SJSA1 (cell line): ENCODE data around the gene PORCN. TPM values are rescaled to one million over a fixed set of nuclear protein-coding genes. Genes with fewer than 3 reads are reported as not detected.

Experiments
- DNase-seq, 2 experiments: peaks; one replicate each; pipeline ENCODE4 v3.0.0-alpha.2; 2015 to 2020; ENCODE audit warnings: low spot score in 2 of 2, low read depth in 1 of 2
- H3K27ac ChIP-seq: fragments of 250-450 bp; sonication (Bioruptor Pico); 2 replicates; pipeline ENCODE4 v1.5.1; 2020; ENCODE audit warnings: mild to moderate bottlenecking, moderate library complexity
- H3K27me3 ChIP-seq: fragments of 250-450 bp; sonication (Bioruptor Pico); replicated peaks from 2 replicates; pipeline ENCODE4 v1.5.1; 2020; ENCODE audit warnings: mild to moderate bottlenecking, moderate library complexity
- H3K36me3 ChIP-seq: fragments of 250-450 bp; sonication (Bioruptor Pico); 2 replicates; pipeline ENCODE4 v1.5.1; 2020; ENCODE audit warnings: mild to moderate bottlenecking
- H3K4me1 ChIP-seq: fragments of 250-450 bp; sonication (Bioruptor Pico); replicated peaks from 2 replicates; pipeline ENCODE4 v1.6.1; 2021; ENCODE audit warnings: mild to moderate bottlenecking
- H3K4me3 ChIP-seq: fragments of 250-450 bp; sonication (Bioruptor Pico); 2 replicates; pipeline ENCODE4 v1.5.1; 2020; ENCODE audit warnings: mild to moderate bottlenecking
- H3K9me3 ChIP-seq: fragments of 250-450 bp; sonication (Bioruptor Pico); replicated peaks from 2 replicates; pipeline ENCODE4 v1.5.1; 2020; ENCODE audit warnings: mild to moderate bottlenecking
- total RNA-seq: library from RNA; depleted of rRNA; stranded (reverse); fragments of >200 nt; shearing (Covaris generic); gene quantifications from 2 replicates; pipeline ENCODE4 v1.2.3, GENCODE V29; 2014; rRNA removed

The PORCN gene
- 13.3 and 25.2 TPM in 2 replicates for total RNA-seq

DNA sequence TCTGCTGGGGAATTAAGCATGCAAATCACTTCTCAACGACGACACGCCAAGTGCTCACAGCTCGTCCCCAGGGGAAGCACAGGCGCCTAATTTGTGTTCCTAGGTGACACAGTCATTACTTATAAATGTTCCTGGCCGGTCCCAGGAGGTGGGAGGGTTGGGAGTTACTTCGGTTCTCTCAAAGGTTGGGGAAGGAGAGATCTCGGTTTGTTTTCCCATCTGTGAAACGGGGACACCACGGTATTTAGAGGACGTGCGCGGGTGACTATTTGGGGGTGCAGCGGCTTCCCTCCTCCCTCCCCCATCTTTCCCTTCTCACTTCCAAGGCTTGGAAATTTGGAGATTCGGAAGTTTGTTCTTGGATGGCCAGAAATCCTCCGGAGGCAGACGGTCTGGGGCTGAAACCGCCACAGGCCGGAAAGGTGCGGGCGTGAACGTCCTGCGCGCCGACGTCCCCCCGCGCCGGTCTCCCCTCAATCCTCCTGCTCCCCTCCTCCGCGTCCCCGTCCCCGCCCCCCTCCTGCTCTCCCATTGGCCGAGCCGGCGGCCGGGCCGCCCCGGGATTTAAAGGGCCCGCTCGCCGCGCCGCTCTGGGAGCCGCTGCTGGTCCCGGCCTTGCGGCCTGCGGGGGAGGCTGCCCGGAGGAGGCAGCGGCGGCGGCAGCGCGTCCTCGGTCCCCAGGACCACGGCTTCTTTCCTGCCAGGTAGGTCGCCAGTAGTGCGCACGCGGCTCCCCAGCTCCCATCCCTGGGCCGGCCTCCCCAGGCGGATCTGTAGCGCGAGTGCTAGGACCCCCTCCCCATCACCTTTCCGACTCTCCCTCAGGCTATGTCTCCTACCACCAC is at the start of gene PORCN:
Gene PORCN (plus strand): TSS at position 593 of the 845 bp plus-strand sequence. CDS start 829 bp downstream, outside the sequence.
- DNase-seq, result peak in 1 of 2 experiments; percentile 73
- Histone ChIP-seq H3K27ac (peak within 1 kb of the TSS; percentile 62), H3K27me3 (no peaks in the 10 kb centered on the region), H3K4me1 (peaks cover 4% of the 10 kb centered on the region), H3K36me3 (no peaks in the 10 kb centered on the region), H3K4me3 (peak within 1 kb of the TSS; percentile 65), H3K9me3 (no peaks in the 10 kb centered on the region)

DNA sequence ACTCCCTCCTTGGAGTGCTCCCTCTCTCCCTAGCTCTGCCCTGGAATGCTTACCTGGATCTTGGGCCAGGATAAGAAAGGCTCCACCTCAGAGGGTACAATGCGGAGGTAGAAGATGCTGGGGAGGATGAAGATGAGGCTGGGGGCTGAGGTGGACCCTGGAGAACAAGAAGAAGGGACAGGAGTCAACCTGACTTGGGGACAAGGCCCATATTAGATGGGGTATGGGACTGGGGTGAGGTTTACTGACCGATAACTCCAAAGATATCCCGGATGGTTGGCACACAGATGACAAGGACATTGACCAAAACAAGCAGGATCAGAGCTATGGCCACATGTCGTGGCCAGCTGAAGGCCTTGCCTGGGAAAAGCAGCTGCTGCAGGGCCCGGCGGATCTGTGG is 49.3 kb upstream of the PORCN start:
- H3K36me3 ChIP-seq, result no peaks in the 10 kb centered on the region
- no peaks in the 10 kb centered on the region for H3K9me3 ChIP-seq
- no peak overlapping the region for H3K4me3 ChIP-seq
- no peaks in the 10 kb centered on the region for H3K4me1 ChIP-seq
- DNase-seq, result no peak
- H3K27ac ChIP-seq, result no peak overlapping the region
- H3K27me3 ChIP-seq, result no peaks in the 10 kb centered on the region

DNA sequence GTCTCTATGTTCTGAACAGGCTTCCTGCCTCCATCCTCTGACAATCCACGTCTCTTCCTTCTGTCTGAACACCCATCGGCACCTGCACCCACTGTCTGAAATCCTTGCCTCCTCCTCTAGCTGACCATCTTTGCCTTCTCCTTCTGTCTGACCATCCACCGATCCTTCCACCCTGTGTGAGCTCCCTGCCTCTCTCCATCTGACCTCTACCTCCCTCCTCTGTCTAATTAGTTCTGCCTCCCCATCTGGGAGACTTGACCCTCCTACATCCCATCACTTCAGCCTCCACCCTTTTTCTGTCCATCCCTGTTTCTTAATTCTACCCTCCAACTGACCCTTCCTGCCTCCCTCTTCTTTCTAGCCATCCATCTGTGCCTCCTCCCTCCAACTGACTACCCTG is 48.8 kb upstream of the PORCN start:
- Histone ChIP-seq H3K9me3 (no peaks in the 10 kb centered on the region), H3K36me3 (no peaks in the 10 kb centered on the region), H3K4me3 (no peak overlapping the region), H3K27me3 (no peaks in the 10 kb centered on the region), H3K4me1 (peaks cover 2% of the 10 kb centered on the region; the same call in 1 of the 2 replicates), H3K27ac (no peak overlapping the region)
- no peak for DNase-seq

DNA sequence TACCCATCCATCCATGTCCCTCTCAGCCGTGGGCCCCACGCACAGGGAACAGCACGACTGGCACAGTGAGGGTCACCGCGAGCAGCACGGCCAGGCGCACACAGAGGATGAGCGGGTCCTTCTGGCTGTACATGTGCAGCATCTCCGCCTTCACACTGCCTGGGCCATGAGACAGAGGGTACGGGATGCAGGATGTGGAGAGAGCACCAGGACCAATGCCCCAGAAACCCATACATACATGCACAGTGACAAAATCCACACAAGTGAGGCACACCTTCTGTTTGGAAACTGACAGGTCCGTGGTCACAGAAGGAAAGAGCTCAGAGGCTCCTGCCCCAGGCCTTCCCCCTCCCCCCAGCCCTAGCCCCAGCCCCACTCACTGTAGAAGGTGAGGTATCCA is 48.2 kb upstream of the PORCN start:
- H3K36me3 ChIP-seq, result no peaks in the 10 kb centered on the region
- no peaks in the 10 kb centered on the region for H3K9me3 ChIP-seq
- H3K4me1 ChIP-seq, result peaks cover 8% of the 10 kb centered on the region; the same call in 1 of the 2 replicates
- no peak overlapping the region for H3K4me3 ChIP-seq
- H3K27me3 ChIP-seq, result no peaks in the 10 kb centered on the region
- no peak for DNase-seq
- no peak overlapping the region for H3K27ac ChIP-seq

DNA sequence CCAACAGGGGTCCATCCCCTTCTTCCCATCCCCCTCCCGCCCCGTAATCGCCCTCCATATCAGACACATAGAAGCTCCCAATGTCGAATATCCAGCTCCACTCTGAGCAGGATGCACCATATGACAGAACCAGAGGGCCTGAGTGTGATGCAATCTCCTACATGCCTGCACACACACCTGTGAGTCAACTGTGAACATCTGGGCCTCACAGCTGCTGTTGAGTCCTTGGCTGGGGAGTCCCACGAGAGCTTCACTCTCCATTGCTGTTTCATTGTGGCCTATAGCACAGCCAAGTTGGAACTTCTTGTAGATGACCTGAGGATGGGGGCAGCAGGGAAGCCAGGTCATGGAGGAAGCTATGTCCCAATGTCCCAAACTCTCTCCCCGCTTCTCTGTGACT is 47.0 kb upstream of the PORCN start:
- no peak for DNase-seq
- H3K36me3 ChIP-seq, result no peaks in the 10 kb centered on the region
- no peaks in the 10 kb centered on the region for H3K27me3 ChIP-seq
- H3K27ac ChIP-seq, result no peak overlapping the region
- no peaks in the 10 kb centered on the region for H3K9me3 ChIP-seq
- peaks cover 9% of the 10 kb centered on the region; the same call in 1 of the 2 replicates for H3K4me1 ChIP-seq
- no peak overlapping the region for H3K4me3 ChIP-seq

DNA sequence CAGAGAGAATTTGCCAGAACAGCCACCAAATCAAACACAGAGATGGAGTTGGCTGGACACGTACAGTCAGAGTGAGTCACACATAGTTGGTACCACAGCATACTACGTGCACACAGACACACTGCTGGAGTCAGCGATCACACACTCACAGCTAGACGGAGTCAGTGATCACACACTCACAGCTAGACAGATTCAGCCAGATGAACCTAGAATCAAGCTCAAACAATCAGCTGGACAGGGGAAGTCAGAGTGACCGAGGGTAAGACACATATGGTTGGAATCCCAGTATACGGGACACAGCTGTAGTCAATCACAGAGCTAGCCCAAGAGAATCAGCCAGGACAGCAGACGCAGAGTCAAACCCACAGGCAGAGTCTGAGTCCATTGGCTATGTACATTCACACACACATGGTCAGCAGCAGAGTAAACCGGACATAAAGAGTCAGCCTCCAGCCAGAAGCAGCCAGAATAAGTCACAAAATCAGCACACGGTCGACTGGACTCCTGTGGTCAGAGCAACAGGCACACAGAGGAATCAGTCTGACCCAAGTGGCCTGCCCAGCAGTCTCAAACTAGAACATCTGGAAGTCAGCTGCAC is 43.4 kb upstream of the PORCN start:
- Histone ChIP-seq H3K4me1 (peaks cover 9% of the 10 kb centered on the region; the same call in 1 of the 2 replicates), H3K27ac (no peak overlapping the region), H3K27me3 (no peaks in the 10 kb centered on the region), H3K9me3 (no peaks in the 10 kb centered on the region), H3K4me3 (no peak overlapping the region), H3K36me3 (no peaks in the 10 kb centered on the region)
- peak in 1 of 2 experiments; percentile 21 for DNase-seq

DNA sequence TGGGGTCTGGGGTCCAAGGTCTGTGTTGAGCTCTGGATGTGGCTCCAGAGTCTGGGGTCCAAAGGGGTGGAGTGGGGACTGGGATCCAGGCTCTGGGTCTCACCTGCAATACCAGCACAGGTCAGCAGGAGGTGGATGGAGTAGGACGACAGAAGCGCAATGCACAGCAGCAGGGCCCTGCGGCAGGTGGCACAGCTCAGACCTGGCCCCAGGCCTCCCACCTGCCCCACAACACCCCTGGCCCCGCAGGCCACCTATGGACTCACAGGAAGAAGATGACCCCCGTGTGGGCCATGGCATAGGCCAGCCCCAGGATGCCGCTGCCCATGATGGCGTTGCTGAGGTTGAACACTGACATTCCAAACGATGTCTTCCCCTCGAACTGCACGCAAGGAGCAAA is 42.1 kb upstream of the PORCN start:
- H3K9me3 ChIP-seq, result no peaks in the 10 kb centered on the region
- H3K4me1 ChIP-seq, result peaks cover 9% of the 10 kb centered on the region; the same call in 1 of the 2 replicates
- no peak overlapping the region for H3K4me3 ChIP-seq
- DNase-seq, result no peak
- no peak overlapping the region for H3K27ac ChIP-seq
- H3K36me3 ChIP-seq, result no peaks in the 10 kb centered on the region
- no peaks in the 10 kb centered on the region for H3K27me3 ChIP-seq

DNA sequence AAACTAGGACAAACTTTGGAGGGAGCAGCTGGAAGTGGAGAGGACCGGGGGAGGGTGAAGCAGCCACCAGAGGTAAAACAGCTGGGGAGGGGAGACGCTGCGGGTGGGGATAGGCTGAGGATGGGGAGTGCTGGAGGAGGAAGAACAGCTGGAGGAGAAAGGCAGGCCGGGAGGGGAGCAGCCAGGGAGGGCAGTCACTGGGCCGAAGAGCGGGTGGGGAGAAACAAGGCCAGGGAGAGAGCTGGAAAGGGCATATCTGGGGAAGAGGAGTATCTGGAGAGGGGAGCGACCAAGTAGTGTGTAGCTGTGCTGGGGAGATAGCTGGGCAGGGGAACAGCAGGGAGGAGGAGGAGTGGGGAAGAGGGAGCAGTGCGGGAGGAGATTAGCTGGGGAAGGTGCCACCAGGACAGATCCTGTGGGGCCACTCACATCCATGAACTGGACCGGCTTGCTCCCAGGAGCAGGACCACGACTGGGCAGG is 41.5 kb upstream of the PORCN start:
- no peaks in the 10 kb centered on the region for H3K27me3 ChIP-seq
- H3K27ac ChIP-seq, result no peak overlapping the region
- peaks cover 9% of the 10 kb centered on the region; the same call in 1 of the 2 replicates for H3K4me1 ChIP-seq
- no peaks in the 10 kb centered on the region for H3K9me3 ChIP-seq
- no peaks in the 10 kb centered on the region for H3K36me3 ChIP-seq
- H3K4me3 ChIP-seq, result no peak overlapping the region
- DNase-seq, result no peak

DNA sequence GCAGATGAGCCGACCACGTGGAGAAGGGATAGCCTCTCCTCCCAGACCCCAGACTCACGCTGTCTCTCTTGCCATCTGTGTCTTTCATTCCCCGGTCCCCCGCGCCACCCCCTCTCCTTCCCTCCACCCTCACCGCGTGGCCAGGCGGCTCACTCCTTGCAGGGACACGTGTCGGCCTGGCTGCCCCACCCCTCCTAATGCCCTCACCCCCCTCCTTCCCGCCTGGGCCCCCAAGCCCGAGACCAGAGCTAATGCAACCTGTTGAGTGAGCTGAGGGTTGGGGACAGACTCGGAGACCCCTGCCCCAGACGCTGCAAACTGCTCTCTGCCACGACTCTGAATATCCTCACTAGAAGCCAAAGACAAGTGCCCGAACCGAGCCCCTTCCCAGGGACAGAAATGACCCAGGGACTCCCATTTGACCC is 40.5 kb upstream of the PORCN start:
- Histone ChIP-seq H3K27me3 (no peaks in the 10 kb centered on the region), H3K36me3 (no peaks in the 10 kb centered on the region), H3K9me3 (no peaks in the 10 kb centered on the region), H3K27ac (no peak overlapping the region), H3K4me3 (no peak overlapping the region), H3K4me1 (peaks cover 9% of the 10 kb centered on the region; the same call in 1 of the 2 replicates)
- no peak for DNase-seq

DNA sequence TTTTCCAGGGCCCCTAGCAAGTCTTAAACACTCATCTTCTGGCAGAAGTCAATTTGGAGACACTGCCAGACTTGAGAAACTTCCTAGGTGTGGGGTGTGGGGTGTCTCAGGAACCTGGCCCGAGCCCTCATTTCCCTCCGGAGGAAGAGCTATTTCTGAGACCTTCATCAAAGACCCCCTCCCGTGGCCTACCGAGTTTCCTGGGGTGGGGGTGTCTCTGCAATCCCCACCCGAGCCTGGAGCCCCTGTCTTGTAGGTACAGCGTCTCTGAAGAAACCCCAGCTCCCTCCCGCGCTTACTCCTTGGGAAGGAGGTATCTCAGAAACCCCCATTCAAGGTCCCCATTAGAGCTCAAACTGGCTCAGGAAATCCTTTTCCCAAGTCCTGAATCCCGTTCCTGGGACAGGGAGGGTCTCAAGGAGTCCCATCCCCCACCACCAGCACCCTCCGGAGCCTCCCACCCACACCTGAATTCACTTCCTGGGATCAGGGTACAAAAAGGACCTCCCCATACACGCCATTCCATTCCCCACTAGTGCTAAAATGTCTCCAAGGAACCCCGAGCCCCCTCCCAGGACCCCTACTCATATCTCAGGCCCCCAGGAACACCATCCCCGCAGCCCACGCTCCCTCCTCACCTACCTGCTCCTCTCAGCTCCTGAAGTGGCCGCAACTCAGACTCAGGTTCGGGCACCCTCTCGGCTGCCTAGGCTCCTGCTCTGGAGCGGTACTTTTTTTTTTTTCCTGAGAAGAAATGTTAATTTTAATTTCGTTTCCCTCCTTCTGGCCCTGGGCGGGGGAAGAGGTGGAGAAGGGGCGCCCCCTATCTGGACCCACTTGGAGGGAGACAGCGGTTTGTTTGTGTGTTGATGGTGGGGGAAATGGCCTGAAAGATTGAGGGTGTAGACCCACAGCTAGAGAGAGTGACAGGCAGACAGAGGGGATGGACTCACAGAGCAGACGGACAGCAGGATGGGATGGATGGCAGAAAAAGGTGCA is 39.8 kb upstream of the PORCN start:
- no peaks in the 10 kb centered on the region for H3K36me3 ChIP-seq
- H3K4me3 ChIP-seq, result no peak overlapping the region
- no peaks in the 10 kb centered on the region for H3K9me3 ChIP-seq
- no peak overlapping the region for H3K27ac ChIP-seq
- peaks cover 9% of the 10 kb centered on the region; the same call in 1 of the 2 replicates for H3K4me1 ChIP-seq
- no peaks in the 10 kb centered on the region for H3K27me3 ChIP-seq
- no peak for DNase-seq

DNA sequence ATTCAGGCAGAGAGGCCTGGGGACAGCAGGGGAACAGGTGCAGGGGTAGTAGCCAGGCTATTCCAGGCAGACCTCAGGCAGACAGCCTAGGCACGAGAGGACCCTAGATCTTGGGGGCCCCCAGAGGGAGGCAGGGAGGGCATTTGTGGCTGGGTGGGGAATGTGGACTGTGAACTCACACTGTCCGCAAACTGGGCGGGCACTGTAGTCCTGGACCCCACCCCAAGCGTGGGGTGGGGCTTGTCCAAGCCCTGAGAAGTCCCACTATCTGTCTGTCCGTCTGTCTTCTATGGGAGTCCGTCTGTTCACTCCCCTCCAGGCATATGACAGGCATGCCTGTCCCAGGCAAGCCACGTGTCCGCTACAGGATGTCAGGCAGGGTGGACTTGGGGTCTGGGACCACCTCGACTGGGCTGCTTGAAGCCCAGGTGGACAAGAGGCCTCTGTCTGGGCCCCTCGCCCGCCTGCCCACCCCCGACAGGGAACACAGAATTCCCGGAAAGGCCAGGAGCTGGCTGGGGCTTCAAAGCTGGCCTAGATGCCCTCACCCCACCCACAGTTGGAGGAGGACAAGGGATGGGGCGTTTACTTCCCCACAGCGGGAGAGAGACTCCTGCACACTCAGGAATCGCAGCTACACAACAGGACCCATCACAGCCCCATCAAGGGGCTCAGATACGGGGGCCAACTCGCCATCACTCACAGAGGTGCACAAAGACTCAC is 38.5 kb upstream of the PORCN start, which contains the start of gene SLC38A5:
Gene SLC38A5 (minus strand): TSS at position 151 of the 723 bp plus-strand sequence. CDS start 2,336 bp downstream, outside the sequence.
- Histone ChIP-seq H3K4me1 (peaks cover 8% of the 10 kb centered on the region; the same call in 1 of the 2 replicates), H3K27ac (no peak within 1 kb of the TSS), H3K36me3 (no peaks in the 10 kb centered on the region), H3K27me3 (no peaks in the 10 kb centered on the region), H3K9me3 (no peaks in the 10 kb centered on the region), H3K4me3 (no peak within 1 kb of the TSS)
- no peak for DNase-seq

DNA sequence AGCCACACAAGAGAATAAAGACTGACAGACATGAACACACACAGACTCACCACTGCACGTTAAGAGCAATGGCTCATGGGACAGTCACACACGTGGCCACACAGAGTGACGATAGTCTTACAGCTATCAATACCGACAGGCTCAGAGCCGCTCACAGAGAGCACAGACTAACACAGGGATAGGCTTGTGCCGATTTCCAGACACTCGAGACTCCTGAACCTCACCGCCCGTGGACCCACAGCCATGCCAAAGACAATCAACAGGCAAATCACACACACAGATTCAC is 38.0 kb upstream of the PORCN start:
- Histone ChIP-seq H3K4me3 (no peak overlapping the region), H3K4me1 (0 out of 2 replicates have a peak, but pooled peaks cover 4% of the 10 kb centered on the region), H3K9me3 (no peaks in the 10 kb centered on the region), H3K27ac (no peak overlapping the region), H3K27me3 (no peaks in the 10 kb centered on the region), H3K36me3 (no peaks in the 10 kb centered on the region)
- DNase-seq, result no peak

DNA sequence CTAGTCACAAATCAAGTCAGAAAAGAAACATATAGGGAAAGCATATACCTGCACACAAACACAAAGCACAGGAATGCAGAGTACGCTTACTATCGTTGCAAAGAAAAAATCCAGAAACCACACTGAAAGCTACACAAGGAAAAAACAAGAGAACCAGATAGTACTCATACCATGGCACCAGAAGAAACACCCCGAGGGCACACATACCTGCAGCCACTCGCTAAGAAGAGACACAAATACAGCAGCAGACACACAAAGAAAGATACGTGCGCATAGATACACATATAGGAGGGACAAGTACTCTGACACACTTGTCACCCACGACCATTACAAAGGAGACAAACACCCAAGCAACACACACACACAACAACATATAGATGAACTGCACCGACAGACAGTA is 37.3 kb upstream of the PORCN start:
- Histone ChIP-seq H3K36me3 (no peaks in the 10 kb centered on the region), H3K9me3 (no peaks in the 10 kb centered on the region), H3K4me3 (no peak overlapping the region), H3K4me1 (0 out of 2 replicates have a peak, but pooled peaks cover 4% of the 10 kb centered on the region), H3K27ac (no peak overlapping the region), H3K27me3 (no peaks in the 10 kb centered on the region)
- no peak for DNase-seq
